ENCODE measurements around the gene CEP68.
"Not testable (repeated sequence)": the region's sequence is repeated elsewhere in the genome, so short reads cannot be mapped to it uniquely, and the experiment has no call there.

Gene CEP68

DNA sequence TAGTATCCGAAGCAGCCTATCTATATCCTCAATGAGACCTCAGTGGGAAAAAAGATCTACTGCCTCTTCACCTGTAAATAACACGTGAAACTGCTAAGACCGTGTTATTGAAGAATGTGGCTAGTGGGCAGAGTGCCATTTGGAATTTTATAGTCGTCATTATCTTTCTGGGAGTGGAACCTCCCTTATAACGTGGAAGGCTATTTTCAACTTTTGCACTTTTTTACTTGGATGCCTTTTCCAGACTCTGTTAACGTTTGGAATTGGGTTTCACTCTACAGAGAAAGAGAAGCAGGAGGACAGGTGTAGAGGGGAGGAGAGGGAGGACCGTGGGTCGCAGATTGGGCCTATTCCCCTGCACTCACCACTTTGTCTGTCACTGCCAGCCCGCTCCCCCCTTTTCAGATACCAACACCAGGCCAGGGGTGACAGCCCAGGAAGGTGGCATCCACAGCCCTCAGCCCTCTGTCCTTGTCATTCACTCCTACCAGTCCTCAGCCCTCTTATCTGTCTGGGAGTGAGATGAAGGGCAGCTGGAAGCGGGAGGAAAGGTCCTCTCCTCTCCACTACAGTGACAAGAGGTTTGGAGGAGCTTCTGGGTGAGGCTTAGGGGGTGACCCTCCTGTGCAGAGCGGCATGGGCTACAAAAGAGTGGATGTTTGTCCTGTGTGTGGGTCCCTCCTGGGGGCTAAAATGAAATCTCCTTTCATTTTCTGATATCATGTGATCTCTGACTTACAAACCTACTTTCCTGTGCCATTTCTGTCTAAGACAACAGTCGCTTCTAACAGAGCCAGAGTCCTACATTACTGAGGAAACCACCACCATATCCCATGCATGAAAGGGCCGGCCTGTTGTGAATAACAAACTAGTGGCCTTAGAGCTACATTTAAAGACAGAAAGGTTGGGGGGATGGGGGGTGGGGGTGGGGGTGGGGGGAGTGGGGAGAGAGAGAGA is 23.9 kb upstream of the CEP68 start:
- no peak for DNase-seq

DNA sequence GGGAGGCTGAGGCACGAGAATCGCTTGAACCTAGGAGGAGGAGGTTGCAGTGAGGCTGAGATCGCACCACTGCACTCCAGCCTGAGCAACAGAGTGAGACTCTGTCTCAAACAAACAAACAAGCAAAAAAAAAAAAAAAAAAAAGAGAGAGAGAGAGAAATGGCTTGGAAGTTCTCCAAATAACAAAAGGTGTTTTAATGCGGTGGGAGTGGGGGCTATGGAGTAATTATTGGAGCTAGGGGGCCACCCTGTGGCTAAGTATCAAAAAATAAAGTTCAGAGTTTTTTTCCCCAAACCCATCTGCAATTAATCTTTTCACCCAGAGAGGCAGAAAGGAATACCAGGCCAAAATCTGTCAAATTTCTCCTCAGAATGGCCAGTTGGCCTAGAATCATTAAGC is 23.0 kb upstream of the CEP68 start:
- peak; percentile 15 for DNase-seq

DNA sequence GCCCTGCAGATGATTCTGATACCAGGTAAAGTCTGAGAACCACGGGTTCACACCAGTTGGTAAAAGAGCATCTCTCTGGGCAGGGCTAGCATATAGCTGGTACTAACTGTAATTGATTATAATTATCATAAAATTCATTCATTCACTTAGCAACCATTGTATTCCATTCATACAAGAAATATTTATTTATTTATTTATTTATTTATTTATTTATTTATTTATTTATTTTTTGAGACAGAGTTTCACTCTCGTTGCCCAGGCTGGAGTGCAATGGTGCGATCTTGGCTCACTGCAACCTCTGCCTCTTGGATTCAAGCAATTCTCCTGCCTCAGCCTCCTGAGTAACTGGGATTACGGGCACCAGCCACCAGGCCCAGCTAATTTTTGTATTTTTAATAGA is 22.5 kb upstream of the CEP68 start:
- DNase-seq = not testable (repeated sequence)

DNA sequence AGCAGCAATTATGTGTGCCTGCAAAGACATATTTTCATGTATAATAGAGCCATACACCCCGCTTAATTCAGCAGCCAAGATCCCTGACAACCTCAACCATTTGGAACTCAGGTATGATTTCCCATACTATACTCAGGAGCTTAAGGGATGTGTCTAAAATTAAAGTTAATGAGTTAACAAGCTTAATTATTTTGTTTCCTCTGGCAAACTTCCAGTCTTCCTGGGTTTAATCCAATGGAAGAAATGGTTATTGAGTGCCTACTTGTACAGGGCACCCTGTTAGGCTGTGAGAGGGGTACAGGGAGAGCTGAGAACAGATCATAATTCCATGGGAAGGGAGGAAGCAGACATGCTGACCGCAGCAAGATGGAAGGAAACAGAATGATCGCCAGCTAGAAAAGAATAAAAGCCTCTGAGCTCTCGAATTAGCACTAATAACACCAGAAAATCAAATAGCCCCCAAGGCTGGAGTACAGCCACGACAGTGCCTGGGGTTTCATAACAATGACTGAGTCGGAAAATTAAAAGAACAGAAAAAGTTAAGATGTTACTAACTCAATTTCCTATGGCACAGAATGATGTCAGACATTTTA is 20.8 kb upstream of the CEP68 start:
- no peak for DNase-seq

DNA sequence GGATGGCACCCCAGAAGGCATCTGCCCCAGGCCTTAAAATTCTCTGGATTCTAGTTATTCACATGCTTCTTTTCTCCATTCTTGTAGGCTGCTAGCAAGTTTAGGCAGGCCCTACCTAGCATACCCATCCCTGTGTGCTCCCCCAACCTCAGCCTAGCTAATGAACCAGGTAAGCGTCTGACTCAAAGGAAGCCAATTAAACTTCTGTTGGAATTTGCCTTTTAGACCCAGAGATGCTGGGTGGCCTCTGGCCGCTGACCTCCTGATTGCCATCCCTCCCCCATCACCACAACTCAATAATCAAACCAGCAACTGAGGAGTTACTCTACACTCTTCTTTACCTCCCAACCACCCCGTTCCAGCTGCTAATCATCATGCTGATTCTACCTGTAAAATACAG is 19.0 kb upstream of the CEP68 start:
- no peak for DNase-seq

DNA sequence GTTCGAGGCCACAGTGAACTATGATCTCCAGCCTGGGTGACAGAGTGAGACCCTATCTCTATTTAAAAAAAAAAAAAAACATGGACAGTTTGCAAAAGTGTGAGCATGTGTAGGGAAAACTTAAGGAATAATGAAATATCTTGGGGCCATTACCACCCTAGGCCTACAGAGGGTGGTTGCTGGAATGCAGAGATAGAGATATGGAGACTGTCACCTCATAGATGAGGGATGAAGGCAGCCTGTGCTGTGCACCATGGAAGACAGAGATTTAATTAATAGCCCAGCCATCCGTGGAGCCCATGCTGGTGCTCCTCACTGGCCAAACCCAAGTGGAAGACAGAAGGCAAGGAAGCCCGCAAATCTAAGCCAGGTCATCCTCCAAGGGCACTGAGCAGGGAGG is 16.6 kb upstream of the CEP68 start:
- no peak for DNase-seq

DNA sequence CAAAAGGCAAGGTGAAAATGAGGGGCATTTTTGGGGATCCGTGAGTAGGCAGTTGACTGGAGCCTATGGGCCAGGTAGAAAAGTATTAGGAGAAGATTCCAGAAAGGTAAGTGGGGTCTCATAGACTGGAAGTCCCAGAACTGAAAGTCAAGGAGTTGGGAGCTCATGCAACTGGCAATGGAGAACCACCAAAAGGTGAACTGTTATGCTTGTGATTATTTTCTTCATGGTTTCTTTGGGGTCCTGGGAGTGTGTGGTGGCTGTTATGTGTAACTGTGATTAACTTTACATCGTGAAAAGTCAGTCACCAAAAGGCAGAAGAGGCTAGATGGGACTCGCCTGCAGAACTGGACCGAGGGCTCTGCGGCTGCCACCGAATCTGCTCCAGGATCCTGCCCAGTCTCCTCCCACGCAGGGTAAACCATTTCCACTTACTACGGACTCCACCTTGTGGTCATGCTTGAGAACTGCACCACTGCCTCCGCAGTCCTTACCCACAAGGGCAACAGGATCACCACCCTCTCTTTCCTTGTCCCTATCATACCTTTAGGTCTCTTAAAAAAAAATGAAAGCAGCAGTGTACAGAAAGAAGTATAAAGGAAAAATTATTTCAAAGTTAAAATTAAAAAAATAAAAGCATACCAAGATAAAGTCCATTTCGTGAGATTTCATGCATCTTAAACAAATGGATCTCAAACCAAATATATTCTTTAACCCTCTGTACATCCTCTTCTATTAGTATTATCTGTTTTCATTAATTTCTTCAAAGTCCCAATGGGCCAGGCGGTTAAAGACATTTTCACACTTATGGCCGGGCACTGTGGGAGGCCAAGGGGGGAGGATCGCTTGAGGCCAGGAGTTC is 15.6 kb upstream of the CEP68 start:
- peak; percentile 72 for DNase-seq

DNA sequence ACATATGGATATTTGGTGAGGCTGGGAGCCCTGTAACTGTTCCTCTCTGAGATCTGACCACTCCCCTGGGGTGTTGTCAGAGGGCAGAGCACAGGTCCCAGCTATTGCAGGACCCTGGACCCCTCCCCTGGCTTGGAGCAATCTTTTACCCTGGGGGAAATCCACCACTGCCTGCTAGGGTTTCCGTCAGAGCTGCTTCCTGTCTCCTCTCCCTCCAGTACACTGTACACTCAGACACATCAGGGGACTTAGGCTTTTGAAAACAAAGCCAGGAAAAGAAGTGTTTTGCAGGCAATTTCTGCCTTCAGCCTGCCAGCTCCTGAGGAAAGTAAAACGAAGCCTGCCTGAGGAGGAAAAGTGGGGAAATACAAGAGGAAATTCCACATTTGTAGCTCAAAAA is 13.2 kb upstream of the CEP68 start:
- no peak for DNase-seq

DNA sequence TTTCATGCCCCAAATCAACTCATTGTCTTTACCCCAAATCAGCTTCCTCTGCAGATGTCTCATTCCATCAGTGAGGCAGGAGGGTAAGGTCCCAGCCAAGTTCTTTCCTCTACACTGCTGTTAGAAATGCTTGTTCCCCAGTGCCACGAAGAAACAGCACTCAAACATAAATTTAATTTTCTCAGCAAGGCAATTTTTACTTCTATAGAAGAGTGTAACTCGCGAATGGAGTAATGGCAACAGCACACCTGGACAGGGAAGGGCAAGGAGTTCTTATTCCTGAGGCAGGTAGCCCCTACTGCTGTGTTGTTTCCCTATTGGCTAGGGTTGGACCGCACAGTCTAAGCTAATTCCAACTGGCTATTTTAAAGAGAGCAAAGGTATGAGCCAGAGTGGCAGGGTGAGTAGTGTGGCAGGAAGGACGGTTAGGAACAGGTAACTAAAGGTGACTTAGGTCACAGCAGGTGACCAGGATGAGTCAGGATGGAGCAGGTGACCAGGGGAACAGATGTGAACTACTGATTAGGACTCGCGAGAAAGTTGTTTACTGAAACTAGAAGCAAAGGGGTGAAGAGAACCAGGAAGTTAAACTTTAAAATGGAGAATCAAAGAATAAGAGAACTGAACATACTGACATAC is 12.0 kb upstream of the CEP68 start:
- no peak for DNase-seq

DNA sequence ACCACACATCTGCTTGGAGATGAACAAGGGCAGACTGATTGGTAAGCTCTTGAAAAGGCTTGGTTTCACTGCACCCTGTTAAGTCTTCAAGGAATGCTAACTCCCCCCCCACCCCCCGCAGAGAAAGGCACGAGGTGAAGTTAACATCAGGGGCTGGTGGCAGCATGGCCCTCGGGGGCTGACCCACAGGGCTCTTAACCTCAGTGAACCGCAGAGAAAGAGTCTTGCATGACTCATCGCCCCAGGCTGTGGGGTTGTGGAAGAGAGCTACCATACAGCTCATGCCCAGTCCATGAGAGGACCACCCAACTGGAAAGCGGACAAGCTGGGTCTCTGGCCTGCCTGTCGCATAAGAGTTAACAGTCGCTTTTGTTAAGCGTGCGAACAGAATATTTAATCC is 10.6 kb upstream of the CEP68 start:
- DNase-seq = peak; percentile 46

DNA sequence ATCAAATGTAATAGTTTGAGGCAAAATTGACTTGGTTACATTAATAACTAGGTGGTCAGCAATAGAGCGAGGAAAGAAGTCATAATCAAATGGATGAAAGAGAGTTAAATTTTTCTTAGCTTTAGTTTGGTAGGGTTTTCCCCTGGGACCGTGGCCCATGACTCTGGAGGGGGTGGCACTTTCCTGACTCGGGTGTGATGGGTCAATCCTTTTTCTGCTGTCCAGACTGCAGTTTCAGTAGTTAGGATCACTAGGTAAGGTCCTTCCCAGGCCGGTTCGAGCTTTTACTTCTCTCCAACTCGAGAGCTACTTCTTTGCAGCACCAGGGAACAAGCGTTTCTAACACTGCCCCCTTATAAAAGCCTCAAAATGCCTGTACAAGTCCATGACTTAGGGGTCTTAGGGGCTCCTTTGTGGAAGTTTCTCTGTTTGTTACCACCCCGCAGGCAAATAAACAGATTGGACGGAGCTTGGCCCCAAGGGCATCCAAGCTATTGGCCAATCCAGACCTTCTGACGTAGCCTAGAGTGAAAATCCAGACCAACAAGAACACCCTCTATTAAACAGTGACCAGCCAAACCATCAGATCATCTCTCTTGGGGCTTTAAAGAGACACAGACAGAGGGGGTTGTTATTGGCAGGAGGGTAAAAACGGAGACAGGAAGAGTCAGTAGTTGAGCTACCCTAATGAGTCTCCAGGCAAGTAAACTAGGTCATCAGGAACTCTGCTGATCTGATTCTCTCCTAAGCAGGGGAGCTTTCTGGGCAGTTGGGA is 9.4 kb upstream of the CEP68 start:
- DNase-seq = no peak

DNA sequence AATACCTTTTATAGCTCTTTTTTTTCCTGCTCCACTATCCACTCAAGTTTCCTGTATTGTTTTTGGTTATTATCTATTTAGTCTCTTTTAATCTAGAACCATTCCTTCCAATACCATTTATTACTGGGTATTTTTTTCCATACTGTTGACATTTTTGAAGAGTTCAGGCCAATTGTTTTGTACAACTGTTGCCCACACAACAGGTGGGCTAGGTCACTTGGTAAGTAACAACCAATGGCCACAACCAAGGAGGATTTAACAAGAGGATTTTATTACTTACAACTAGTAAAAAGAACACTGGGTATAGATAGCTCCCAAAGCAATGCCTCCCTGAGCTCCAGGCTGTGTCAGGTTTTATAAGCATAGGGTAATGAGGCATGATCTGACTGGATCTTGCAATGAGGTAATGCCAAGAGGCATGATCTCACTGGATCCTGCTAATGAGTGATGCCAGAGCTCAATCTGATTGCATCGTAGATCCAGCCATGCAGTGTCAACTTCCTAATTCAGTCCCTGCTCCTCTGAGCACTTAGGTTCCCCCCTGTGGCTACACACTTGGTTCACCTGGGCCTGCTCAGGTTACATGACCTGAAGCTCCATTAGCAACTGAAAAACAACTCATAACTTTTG is 7.1 kb upstream of the CEP68 start:
- DNase-seq = no peak

DNA sequence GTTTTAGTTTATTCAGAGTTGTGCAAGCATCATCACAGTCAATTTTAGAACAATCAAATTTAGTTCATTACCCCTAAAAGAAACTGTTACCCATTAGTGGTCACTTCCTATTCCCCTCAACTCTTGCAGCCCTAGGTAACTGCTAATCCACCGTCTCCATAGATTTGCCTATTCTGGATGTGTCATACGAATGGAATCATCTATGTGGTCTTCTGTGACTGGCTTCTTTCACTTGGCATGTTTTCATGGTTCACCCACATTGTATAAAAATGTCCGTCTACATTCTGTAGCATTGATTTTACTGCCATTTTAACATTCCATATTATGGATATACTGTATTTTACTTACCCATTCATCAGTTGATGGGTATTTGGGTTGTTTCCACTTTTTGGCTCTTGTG is 5.3 kb upstream of the CEP68 start:
- DNase-seq = no peak

DNA sequence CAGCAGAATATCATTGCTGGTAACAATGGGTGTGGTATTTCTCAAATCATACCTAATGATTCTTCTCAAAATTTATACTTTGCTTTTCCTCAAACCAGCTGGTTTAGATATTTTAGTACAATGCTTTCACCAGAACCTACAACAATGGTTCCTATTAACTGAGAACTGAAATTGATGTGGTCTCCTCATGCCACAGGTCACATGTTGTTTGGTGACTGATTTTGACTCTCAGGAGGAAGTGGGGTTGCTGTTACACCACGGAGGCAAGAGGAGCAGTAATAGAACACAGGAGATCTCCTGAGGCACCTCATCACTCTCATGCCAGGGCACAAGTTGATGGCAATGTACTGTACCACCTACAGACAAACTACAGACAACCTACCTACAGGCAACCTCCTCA is 3.0 kb upstream of the CEP68 start:
- no peak for DNase-seq

DNA sequence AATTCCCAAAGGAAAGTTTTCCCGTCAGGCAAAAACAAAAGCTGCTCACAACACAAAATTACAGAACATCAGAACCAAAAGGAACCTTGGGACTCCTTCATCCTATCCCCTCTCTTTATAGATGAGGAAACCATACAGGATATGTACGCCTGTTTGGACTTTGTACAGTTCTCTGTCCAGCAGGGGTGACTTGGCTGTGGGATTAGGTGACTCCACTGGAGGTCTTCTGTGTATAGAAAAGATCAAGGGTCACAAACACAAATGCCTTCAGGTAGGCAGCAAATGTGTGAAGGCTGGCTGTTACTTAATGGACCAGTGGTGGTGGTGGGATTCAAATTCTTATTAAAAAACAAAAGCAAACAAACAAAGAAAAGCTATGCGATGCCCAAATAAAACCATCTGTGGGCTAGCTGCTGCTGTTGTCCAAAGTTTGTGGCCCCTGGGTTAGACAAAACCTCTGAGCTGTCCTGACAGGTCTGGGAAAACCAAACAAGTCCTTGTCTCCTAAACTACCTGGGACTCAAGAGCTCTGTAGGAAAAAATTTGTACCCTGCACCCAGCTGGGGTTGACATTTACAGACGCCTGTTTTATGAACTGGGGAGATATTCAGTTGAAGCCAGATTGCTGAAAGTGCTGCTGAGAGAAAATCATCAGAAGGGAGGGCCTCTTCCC is 1.3 kb upstream of the CEP68 start:
- DNase-seq = no peak

DNA sequence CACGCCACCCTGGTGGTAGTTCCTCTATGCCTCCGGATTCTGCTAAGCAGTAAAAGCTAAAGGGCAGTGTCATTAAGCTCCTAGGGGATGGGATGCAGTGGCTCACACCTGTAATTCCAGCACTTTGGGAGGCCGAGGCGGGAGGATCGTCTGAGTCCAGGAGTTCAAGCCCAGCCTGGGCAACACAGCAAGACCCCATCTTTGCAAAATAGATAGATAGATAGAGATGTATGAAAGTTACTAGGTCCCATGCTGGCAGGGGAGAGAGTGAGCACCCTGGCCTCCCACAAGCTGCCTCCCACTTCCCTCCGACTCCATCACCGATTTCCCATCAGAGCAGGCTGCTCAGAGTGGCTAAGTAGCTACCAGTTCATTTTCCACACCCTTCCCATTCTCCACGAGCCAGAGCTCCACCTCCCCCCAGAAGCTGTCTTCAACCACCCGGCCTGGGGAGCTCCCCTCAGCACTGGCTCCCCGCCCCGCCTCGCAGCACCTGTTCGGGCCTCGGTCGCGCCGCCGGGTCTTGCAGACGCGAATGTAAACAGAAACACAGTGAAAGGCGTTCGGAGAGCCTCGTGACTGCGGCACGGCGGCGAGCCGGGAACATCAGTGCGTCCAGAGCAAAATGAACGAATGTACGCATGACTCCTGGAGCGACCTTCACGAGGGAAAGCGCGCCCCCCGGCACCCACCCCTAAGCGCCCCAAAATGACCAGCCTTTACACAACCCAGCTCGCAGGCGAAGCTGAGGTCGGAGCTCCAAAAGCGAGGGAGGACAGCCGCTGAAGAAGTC is 598 bp upstream of the CEP68 start:
- no peak for DNase-seq

DNA sequence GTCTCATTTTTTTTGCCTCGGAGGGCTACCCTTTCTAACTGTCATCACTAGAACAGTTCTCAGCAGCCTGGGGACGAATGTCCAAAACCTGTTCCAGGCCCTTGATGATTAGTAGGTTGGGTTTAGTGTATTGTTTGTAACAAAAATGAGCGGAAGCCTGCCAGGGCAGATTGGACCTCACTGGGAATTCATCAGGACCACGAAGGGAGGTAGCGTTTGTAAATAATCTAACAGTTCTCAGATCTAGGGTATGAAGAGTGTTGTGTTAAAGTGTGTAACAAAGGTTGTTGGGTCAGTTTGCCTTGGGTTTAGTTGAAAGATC is 799 bp downstream of the CEP68 start:
- DNase-seq = no peak

DNA sequence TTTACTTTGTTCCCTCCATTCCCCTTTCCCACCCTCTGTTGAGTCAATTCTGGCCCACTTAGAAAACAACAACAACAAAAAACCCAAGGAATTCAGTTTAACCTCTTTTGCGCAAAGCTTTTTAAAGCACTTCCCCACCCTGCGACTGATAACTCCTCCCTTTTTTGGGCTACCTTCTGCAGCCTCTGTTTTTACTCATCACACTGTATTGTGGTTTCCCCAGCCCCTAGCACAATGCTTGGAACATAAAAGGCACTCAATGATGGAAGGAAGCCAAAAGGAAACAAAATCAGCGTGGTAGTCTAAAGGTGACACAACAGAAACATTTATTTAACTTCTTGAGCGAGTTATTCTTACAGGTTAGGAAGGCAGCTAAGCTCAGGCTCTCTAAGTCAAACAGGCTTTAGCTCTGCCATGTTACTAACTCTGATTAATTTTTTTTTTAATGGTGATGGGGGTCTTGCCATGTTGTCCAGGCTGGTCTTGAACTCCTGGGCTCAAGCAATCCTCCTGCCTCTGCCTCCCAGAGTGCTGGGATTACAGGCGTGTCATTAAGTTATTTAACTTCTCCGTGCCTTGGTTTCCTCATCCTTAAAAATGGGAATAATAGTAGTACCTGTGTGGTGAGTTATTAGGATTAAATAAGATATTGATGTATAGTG is 1.3 kb downstream of the CEP68 start:
- DNase-seq = no peak

DNA sequence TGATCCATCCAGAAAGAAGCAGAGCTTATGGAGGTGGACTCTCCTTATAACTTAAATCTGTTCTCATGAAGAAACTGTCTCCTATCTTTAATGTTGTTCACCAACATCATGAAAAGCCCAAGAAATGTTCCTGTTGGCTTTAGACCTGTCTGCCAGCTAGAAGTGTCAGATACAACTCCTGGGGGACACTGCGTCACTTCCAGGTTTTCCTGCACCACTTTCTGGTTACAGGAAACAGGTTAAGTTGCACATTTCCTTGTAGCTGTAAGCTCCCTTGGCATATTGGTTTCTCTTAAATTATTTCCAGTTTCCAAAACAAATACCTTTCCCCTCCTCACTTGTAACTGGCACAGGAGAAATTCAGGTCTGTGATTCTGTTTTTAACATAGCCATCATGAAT is 2.9 kb downstream of the CEP68 start:
- DNase-seq = no peak
